Measurements from ENCODE around the gene STXBP5. TPM values are rescaled to one million over a fixed set of nuclear protein-coding genes. Genes with fewer than 3 reads are reported as not detected.

The STXBP5 gene
- polyA plus RNA-seq, 1 of the 3 experiments (the other 2 are of a cell fraction) = 9.9 TPM

DNA sequence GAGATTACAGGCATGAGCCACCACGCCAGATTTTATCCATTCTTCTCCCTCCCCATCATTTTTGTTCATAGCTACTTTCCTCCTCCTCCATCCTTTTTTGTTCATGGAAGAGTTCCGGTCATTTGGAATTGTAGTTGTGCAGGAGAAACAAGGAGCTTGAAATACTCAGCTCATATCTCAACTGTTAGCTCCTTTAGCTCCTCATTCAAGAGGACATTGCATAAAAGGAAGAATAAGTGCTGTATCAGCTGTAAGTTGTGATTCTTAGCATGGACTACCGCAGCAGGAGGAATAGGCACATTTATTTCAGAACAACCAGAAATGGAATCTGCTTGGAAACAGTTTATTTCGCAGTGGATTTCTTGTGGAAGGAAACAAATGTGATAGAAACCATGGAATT is 7.6 kb downstream of the STXBP5 start:
- H3K79me2 ChIP-seq (ENCODE audit: insufficient read depth) = peaks cover 99% of the 10 kb centered on the region
- no peaks in the 10 kb centered on the region for H3K27me3 ChIP-seq (ENCODE audit: insufficient read depth)
- peaks cover 21% of the 10 kb centered on the region; the same call in 1 of the 2 replicates for H4K20me1 ChIP-seq (ENCODE audit: insufficient read depth)
- WGBS (ENCODE audit: low lambda C conversion rate) = 95% methylated on average over 4 of the region's 4 CpGs
- H3K9me2 ChIP-seq = no peaks in the 10 kb centered on the region
- no peak overlapping the region for H3K4me3 ChIP-seq (ENCODE audit: low read depth in 2 of 2, low read length in 1 of 2)
- DNase-seq = no peak
- peaks cover 18% of the 10 kb centered on the region for H3F3A ChIP-seq (replicated peaks; ENCODE audit: insufficient read depth)
- no peak overlapping the region for H3K27ac ChIP-seq (ENCODE audit: low read depth in 2 of 2, low read length in 1 of 2)
- no peaks in the 10 kb centered on the region for H3K9me3 ChIP-seq
- TF ChIP-seq YY1 (IDR thresholded peaks at IDR 0.05; ENCODE audit: low read depth) (no peak), NRF1 (IDR thresholded peaks at IDR 0.05; ENCODE audit: low read depth, low read length) (no peak), POLR2AphosphoS5 (IDR thresholded peaks at IDR 0.05; ENCODE audit: low read depth, low read length) (no peak), ELF1 (IDR thresholded peaks at IDR 0.05) (no peak), TAF1 (IDR thresholded peaks at IDR 0.05; ENCODE audit: borderline replicate concordance, low read depth, low read length) (no peak), RXRA (IDR thresholded peaks at IDR 0.05; ENCODE audit: borderline replicate concordance, low read depth) (no peak), EZH2phosphoT487 (IDR thresholded peaks at IDR 0.05; ENCODE audit: borderline replicate concordance, low read depth) (no peak), RCOR1 (IDR thresholded peaks at IDR 0.05; ENCODE audit: low read length) (no peak), RFX5 (IDR thresholded peaks at IDR 0.05; ENCODE audit: low read length) (no peak)
- TF ChIP-seq, protein P1, sequence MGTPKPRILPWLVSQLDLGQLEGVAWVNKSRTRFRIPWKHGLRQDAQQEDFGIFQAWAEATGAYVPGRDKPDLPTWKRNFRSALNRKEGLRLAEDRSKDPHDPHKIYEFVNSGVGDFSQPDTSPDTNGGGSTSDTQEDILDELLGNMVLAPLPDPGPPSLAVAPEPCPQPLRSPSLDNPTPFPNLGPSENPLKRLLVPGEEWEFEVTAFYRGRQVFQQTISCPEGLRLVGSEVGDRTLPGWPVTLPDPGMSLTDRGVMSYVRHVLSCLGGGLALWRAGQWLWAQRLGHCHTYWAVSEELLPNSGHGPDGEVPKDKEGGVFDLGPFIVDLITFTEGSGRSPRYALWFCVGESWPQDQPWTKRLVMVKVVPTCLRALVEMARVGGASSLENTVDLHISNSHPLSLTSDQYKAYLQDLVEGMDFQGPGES (IDR thresholded peaks at IDR 0.05; ENCODE audit: low read depth, low read length) = no peak
- TF ChIP-seq, protein P2, sequence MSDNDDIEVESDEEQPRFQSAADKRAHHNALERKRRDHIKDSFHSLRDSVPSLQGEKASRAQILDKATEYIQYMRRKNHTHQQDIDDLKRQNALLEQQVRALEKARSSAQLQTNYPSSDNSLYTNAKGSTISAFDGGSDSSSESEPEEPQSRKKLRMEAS (IDR thresholded peaks at IDR 0.05; ENCODE audit: low read depth) = no peak
- TF ChIP-seq, protein P3, sequence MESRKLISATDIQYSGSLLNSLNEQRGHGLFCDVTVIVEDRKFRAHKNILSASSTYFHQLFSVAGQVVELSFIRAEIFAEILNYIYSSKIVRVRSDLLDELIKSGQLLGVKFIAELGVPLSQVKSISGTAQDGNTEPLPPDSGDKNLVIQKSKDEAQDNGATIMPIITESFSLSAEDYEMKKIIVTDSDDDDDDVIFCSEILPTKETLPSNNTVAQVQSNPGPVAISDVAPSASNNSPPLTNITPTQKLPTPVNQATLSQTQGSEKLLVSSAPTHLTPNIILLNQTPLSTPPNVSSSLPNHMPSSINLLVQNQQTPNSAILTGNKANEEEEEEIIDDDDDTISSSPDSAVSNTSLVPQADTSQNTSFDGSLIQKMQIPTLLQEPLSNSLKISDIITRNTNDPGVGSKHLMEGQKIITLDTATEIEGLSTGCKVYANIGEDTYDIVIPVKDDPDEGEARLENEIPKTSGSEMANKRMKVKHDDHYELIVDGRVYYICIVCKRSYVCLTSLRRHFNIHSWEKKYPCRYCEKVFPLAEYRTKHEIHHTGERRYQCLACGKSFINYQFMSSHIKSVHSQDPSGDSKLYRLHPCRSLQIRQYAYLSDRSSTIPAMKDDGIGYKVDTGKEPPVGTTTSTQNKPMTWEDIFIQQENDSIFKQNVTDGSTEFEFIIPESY (IDR thresholded peaks at IDR 0.05; ENCODE audit: borderline replicate concordance, low read depth) = no peak
- TF ChIP-seq, protein P4, sequence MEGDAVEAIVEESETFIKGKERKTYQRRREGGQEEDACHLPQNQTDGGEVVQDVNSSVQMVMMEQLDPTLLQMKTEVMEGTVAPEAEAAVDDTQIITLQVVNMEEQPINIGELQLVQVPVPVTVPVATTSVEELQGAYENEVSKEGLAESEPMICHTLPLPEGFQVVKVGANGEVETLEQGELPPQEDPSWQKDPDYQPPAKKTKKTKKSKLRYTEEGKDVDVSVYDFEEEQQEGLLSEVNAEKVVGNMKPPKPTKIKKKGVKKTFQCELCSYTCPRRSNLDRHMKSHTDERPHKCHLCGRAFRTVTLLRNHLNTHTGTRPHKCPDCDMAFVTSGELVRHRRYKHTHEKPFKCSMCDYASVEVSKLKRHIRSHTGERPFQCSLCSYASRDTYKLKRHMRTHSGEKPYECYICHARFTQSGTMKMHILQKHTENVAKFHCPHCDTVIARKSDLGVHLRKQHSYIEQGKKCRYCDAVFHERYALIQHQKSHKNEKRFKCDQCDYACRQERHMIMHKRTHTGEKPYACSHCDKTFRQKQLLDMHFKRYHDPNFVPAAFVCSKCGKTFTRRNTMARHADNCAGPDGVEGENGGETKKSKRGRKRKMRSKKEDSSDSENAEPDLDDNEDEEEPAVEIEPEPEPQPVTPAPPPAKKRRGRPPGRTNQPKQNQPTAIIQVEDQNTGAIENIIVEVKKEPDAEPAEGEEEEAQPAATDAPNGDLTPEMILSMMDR (IDR thresholded peaks at IDR 0.05) = no peak
- POLR2A ChIA-PET = no interaction called here
- H3K9ac ChIP-seq = no peak overlapping the region
- CTCF ChIA-PET = no interaction called here
- H2AFZ ChIP-seq (ENCODE audit: low read depth) = no peak overlapping the region
- peaks cover 12 to 30% of the 10 kb centered on the region in 2 experiments for H3K36me3 ChIP-seq (replicated peaks in 1 of 2; ENCODE audit: control insufficient read depth in 1 of 2, insufficient read depth in 2 of 2, low read length in 1 of 2)
- no peak overlapping the region for H3K4me2 ChIP-seq
- H3K4me1 ChIP-seq (ENCODE audit: control insufficient read depth in 1 of 2, insufficient read depth in 2 of 2, low read depth in 1 of 2, low read length in 1 of 2) = peaks cover 6 to 16% of the 10 kb centered on the region in 2 experiments; a peak in 2 of 4 replicates

Measured in SK-N-SH (cell line).